Ishikawa (cell line): ENCODE measurements around the gene SACS.

Experiments
- CEBPB ChIP-seq: IDR thresholded peaks from 2 replicates; pipeline ENCODE4 v1.6.1; 2012
- CREB1 ChIP-seq: IDR thresholded peaks from 2 replicates; pipeline ENCODE4 v1.6.1; 2012; ENCODE audit warnings: low read depth
- EGR1 ChIP-seq: IDR thresholded peaks from 2 replicates; pipeline ENCODE4 v1.6.1; 2012
- EP300 ChIP-seq: IDR thresholded peaks from 2 replicates; pipeline ENCODE4 v1.6.1; 2012; ENCODE audit warnings: borderline replicate concordance
- FOXM1 ChIP-seq: IDR thresholded peaks from 2 replicates; pipeline ENCODE4 v1.6.1; 2012; ENCODE audit warnings: low read depth, borderline replicate concordance
- NFIC ChIP-seq: IDR thresholded peaks from 2 replicates; pipeline ENCODE4 v1.6.1; 2012
- RAD21 ChIP-seq: IDR thresholded peaks from 2 replicates; pipeline ENCODE4 v1.6.1; 2012; ENCODE audit warnings: low read depth
- REST ChIP-seq: IDR thresholded peaks from 2 replicates; pipeline ENCODE4 v1.6.1; 2012; ENCODE audit warnings: low read depth, mild to moderate bottlenecking
- TAF1 ChIP-seq: IDR thresholded peaks from 2 replicates; pipeline ENCODE4 v1.6.1; 2012; ENCODE audit warnings: low read depth, mild to moderate bottlenecking
- TCF12 ChIP-seq: IDR thresholded peaks from 2 replicates; pipeline ENCODE4 v1.6.1; 2012; ENCODE audit warnings: low read depth
- TEAD4 ChIP-seq: IDR thresholded peaks from 2 replicates; pipeline ENCODE4 v1.6.1; 2012
- USF1 ChIP-seq: IDR thresholded peaks from 2 replicates; pipeline ENCODE4 v1.6.1; 2012
- YY1 ChIP-seq: IDR thresholded peaks from 2 replicates; pipeline ENCODE4 v1.6.1; 2012; ENCODE audit warnings: low read depth
- ZBTB7A ChIP-seq: IDR thresholded peaks from 2 replicates; pipeline ENCODE4 v1.6.1; 2012; ENCODE audit warnings: low read depth
- TF ChIP-seq, protein P1 (sequence below): IDR thresholded peaks from 2 replicates; pipeline ENCODE4 v1.6.1; 2012

Gene SACS

GRCh38 chr13:23427342-23427843 is 6.1 kb downstream of the SACS start:
- TF ChIP-seq, protein P1, sequence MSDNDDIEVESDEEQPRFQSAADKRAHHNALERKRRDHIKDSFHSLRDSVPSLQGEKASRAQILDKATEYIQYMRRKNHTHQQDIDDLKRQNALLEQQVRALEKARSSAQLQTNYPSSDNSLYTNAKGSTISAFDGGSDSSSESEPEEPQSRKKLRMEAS: no peak
- no peak for TF ChIP-seq TCF12
- no peak for TF ChIP-seq EGR1
- TF ChIP-seq RAD21: no peak
- no peak for TF ChIP-seq TEAD4

DNA sequence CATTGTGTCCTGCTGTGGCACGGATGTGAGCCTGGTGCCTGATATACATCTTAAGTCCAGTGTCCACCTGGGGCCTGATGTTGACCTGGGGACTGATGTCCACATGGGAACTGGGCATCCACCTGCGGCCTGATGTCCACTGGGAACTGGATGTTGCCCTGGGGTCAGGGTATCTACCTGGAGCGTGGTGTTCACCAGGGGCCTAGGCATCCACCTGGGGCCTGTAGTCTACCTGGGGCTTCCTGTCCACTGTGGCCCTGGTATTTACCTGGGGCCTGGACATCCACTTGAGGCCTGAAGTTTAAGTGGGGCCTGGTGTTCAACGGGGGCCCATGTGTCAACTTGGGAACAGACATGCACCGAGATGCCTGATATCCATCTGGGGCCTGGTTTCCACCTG is 11.9 kb downstream of the SACS start:
- TF ChIP-seq TAF1 (no peak), TEAD4 (no peak), CEBPB (no peak), REST (no peak), RAD21 (no peak), EP300 (no peak), CREB1 (no peak), EGR1 (no peak), FOXM1 (no peak)

DNA sequence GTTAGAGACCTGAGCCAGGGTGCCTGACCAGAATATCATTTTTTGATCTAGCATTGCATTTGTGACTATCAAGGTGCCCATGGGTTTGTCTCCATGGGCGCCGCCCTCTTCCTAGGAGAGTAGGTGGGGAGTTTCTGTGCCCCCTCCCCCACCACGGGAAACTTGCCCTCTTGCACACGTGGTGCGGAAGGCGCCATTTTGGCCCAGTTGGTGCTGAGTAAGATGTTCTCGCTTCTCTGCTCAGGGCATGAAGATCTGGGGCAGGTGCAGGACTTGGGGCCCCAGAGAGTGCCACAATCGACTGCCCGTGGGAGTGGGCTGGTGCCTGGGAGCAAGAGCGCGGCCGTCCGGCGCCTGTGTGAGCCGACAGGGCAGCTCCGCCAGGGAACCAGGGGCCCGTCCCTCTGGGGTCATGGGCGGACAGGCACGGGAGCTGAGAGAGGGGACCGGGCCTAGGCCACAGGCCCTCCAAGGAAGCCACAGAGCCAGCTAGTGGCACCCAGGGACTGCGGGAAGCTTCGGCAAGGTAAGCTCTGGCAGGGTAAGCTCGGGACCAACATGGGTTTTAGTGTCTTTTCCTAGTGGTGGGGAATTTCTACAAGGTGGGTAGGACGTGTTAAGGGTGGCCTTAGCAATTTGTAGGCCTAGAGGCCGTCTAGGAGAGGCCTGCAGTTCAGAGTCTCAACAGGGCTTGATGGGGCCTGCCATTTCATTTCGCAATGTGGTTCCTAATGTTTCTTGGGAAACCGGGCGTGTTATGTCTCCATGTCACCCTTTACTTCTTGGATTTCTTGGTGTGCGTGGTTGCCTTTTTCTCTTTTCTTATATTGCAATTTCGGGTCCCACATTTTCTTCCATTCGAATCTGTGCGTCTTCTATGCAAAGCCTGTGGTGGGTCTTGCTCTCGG is 14.5 kb downstream of the SACS start:
- TF ChIP-seq CREB1: no peak
- no peak for TF ChIP-seq TCF12
- TF ChIP-seq FOXM1: no peak
- no peak for TF ChIP-seq EP300
- no peak for TF ChIP-seq EGR1
- TF ChIP-seq, protein P1: no peak
- no peak for TF ChIP-seq NFIC
- TF ChIP-seq YY1: no peak
- no peak for TF ChIP-seq ZBTB7A
- TF ChIP-seq USF1: no peak
- no peak for TF ChIP-seq RAD21
- no peak for TF ChIP-seq REST
- no peak for TF ChIP-seq TEAD4
- no peak for TF ChIP-seq TAF1
- TF ChIP-seq CEBPB: no peak

- TF ChIP-seq FOXM1 (no peak), TAF1 (no peak), NFIC (no peak), USF1 (no peak), YY1 (no peak), TCF12 (no peak), TEAD4 (no peak), EGR1 (no peak), CREB1 (no peak), EP300 (no peak), RAD21 (no peak), ZBTB7A (no peak), REST (no peak), CEBPB (no peak)
- TF ChIP-seq, protein P1: no peak
Observed at GRCh38 chr13:23414682-23415081, 18.8 kb downstream of the SACS start.
